Measurements from ENCODE around the gene GEMIN7.

GRCh38 chr19:45114116-45114515 is 35.1 kb downstream of the GEMIN7 start:
- TF ChIP-seq CTCF (IDR thresholded peaks at IDR 0.05) (no peak), POLR2A (IDR thresholded peaks at IDR 0.05) (no peak)
